ENCODE data around the gene UCN.
A peak's percentile ranks its signal among the peaks of the same experiment; 100 is the strongest.

DNA sequence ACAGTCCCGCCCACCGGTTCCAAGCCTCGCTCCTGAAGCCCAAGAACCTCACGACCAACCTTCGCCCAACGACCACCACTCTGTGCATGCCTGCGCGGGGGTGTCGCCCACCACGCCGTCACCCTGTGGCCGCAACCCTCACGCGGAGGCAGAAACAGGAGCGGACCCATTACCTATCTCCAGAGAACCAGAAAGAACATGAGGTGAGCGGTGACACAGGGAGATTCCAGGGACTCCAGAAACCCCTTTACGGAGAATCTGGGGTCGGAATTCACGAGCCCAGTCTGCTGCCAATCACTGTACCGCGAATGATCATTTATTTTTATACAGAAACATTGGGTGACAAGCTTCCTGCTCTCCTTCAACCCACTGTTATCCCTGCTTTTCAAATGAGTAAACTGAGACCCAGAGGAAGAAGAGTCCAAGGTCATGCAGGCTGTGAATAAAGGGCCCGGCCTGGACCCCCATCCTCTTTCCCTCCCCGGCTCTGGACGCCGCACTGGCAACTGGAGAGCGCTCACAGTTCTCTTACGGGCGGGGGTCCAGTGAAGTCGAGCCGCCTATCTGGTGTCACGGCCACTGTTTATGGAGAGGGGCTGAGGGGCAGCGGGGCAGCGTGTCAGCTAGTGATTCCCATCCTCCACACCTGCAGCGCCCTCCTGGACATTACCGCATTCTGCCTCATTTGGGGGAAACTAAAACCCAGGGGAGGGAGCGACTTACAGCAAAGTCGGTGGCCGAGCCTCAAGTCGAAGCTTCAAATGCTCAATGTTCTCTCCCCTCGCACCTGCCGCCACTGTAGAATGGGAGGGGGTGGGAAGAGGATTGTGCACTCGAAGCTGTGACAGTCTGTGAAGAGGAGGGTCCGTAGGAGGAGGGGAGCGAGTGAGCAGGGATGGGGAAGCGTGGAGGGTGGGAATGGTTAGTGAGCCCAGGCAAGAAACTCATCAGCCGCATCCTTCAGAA lies 44.7 kb downstream of the UCN start:
- TF ChIP-seq EZH2 (IDR thresholded peaks at IDR 0.05; ENCODE audit: low read length), result peak; percentile 98
- TF ChIP-seq, protein P1, sequence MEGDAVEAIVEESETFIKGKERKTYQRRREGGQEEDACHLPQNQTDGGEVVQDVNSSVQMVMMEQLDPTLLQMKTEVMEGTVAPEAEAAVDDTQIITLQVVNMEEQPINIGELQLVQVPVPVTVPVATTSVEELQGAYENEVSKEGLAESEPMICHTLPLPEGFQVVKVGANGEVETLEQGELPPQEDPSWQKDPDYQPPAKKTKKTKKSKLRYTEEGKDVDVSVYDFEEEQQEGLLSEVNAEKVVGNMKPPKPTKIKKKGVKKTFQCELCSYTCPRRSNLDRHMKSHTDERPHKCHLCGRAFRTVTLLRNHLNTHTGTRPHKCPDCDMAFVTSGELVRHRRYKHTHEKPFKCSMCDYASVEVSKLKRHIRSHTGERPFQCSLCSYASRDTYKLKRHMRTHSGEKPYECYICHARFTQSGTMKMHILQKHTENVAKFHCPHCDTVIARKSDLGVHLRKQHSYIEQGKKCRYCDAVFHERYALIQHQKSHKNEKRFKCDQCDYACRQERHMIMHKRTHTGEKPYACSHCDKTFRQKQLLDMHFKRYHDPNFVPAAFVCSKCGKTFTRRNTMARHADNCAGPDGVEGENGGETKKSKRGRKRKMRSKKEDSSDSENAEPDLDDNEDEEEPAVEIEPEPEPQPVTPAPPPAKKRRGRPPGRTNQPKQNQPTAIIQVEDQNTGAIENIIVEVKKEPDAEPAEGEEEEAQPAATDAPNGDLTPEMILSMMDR (optimal IDR thresholded peaks at IDR 0.05 in 1 of 3, IDR thresholded peaks at IDR 0.05 in 1 of 3, conservative IDR thresholded peaks at IDR 0.05 in 1 of 3; ENCODE audit: extremely low read depth in 1 of 3, insufficient read depth in 2 of 3, low read length in 3 of 3), result no peak

Measured in keratinocyte (primary cell).